Chondrocyte (in vitro differentiated cells): ENCODE measurements around the gene GJC2. TPM values are rescaled to one million over a fixed set of nuclear protein-coding genes. Genes with fewer than 3 reads are reported as not detected.

Source experiments
- DNase-seq: peaks from one replicate; pipeline ENCODE4 v3.0.0; 2021; ENCODE audit warnings: mixed read lengths, low spot score
- H3K27ac Mint-ChIP-seq: one replicate; pipeline ENCODE4 v1.8.0; 2021; ENCODE audit warnings: mild to moderate bottlenecking, moderate library complexity, mixed read lengths; ENCODE audit not compliant: unreplicated experiment
- H3K27me3 Mint-ChIP-seq: 2 replicates; pipeline ENCODE4 v1.8.0; 2021; ENCODE audit warnings: low read depth, mixed read lengths
- H3K36me3 Mint-ChIP-seq: 2 replicates; pipeline ENCODE4 v1.8.0; 2021; ENCODE audit warnings: low read depth, mixed read lengths
- H3K4me1 Mint-ChIP-seq: 2 replicates; pipeline ENCODE4 v1.8.0; 2021; ENCODE audit warnings: low read depth, mild to moderate bottlenecking, mixed read lengths
- H3K4me3 Mint-ChIP-seq: one replicate; pipeline ENCODE4 v1.8.0; 2021; ENCODE audit warnings: mild to moderate bottlenecking, moderate library complexity, mixed read lengths; ENCODE audit not compliant: unreplicated experiment
- H3K9me3 Mint-ChIP-seq: 2 replicates; pipeline ENCODE4 v1.8.0; 2021; ENCODE audit warnings: low read depth, mixed read lengths
- total RNA-seq: library from RNA; stranded (reverse); gene quantifications from 3 replicates; pipeline ENCODE4 v1.2.1, GENCODE V29; 2021
- TF ChIP-seq, protein P1 (sequence below): fragments of 200-600 bp; sonication (generic); IDR thresholded peaks from 2 replicates; pipeline ENCODE4 v1.5.0; 2021; ENCODE audit warnings: antibody characterized with exemption, mild to moderate bottlenecking, moderate library complexity

GJC2 gene
- total RNA-seq, 1 donor from 2014 or later = 2.0 TPM

DNA sequence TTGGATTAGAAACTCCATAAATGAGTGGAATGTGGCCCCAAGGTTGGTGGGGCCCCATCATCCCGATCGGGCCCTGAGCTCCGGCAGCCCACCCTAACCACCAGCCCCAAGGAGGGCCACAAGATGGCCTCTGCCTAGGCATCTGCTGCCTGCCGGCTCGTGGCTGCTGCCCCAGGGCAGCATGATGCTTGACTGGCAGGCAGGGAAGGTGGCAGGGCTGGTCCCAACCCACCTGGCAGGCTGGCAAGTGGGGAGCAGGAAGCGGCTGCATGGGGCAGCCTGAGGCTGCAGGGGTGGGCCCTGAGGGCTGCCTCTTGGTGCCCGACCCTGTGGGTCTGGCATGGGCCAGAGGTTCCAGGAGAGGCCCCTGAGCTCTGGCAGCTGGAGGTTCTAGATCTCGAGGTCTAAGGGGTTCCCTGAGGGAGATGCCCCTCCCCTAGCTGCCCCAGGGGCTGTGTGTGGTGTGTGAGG, 760 bp upstream of the GJC2 start:
- H3K4me1 Mint-ChIP-seq = peaks cover under 1% of the 10 kb centered on the region
- H3K36me3 Mint-ChIP-seq = no peaks in the 10 kb centered on the region
- H3K27ac Mint-ChIP-seq = no peak overlapping the region
- no peaks in the 10 kb centered on the region for H3K9me3 Mint-ChIP-seq
- DNase-seq = no peak
- TF ChIP-seq, protein P1, sequence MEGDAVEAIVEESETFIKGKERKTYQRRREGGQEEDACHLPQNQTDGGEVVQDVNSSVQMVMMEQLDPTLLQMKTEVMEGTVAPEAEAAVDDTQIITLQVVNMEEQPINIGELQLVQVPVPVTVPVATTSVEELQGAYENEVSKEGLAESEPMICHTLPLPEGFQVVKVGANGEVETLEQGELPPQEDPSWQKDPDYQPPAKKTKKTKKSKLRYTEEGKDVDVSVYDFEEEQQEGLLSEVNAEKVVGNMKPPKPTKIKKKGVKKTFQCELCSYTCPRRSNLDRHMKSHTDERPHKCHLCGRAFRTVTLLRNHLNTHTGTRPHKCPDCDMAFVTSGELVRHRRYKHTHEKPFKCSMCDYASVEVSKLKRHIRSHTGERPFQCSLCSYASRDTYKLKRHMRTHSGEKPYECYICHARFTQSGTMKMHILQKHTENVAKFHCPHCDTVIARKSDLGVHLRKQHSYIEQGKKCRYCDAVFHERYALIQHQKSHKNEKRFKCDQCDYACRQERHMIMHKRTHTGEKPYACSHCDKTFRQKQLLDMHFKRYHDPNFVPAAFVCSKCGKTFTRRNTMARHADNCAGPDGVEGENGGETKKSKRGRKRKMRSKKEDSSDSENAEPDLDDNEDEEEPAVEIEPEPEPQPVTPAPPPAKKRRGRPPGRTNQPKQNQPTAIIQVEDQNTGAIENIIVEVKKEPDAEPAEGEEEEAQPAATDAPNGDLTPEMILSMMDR = no peak
- no peaks in the 10 kb centered on the region for H3K27me3 Mint-ChIP-seq
- no peak overlapping the region for H3K4me3 Mint-ChIP-seq

DNA sequence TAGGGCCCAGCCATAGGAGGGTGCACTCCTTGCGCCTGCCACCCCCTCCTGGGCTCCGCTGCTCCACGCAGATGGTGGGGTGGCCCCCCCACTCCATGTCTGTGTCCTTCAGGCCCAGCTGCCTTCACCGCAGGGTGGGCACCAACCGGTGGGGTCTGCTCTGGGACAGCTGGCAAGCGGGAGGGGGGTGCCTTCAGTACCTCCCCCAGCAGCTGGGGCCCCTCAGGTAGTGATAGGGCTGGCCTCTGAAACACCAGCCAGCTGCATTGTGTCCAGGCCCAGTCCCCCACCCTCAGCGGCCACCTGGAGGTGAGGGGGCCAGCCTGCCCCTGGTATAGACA, 360 bp downstream of the GJC2 start:
- Mint-ChIP-seq H3K4me1 (no peaks in the 10 kb centered on the region), H3K9me3 (no peaks in the 10 kb centered on the region), H3K27ac (no peak overlapping the region), H3K4me3 (no peak overlapping the region), H3K27me3 (no peaks in the 10 kb centered on the region), H3K36me3 (no peaks in the 10 kb centered on the region)
- DNase-seq = peak; percentile 90
- TF ChIP-seq, protein P1 = no peak

DNA sequence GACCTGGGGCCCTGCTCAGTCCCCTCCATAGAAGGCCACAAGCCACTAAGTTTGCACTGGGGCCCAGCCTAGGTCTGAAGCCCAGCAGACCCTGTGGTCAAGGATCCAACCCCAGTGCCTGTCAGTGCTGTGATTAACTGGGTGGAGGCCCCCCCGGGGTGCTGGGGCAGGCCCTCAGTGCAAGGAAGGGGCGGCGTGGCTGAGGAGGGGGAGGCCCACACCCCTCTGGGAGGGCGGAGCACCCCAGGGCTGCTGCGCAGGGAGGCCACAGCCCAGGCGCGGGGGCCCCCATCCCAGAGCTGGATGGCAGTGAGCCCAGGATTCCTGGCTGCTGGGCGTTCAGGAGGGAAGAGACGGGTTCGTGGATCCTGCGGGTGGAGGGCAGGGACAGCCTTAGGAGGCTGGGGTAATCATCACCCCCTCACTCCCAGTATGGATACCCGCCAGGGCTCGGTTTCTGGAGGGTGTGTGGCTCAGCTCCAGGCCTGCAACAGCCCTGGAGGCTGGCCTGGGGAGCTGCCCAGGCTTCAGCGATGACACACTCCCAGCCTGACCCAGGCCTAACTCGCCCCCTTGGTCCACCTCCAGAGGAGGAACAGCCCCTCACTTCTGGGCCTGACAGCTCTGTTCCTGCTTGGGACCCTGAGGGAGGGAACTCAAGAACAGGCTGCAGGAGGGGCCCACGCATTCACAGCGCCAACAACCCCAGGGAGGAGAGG, 890 bp downstream of the GJC2 start:
- Mint-ChIP-seq H3K9me3 (no peaks in the 10 kb centered on the region), H3K36me3 (no peaks in the 10 kb centered on the region), H3K27me3 (no peaks in the 10 kb centered on the region), H3K4me1 (no peaks in the 10 kb centered on the region), H3K4me3 (no peak overlapping the region), H3K27ac (no peak overlapping the region)
- TF ChIP-seq, protein P1 = no peak
- no peak for DNase-seq

DNA sequence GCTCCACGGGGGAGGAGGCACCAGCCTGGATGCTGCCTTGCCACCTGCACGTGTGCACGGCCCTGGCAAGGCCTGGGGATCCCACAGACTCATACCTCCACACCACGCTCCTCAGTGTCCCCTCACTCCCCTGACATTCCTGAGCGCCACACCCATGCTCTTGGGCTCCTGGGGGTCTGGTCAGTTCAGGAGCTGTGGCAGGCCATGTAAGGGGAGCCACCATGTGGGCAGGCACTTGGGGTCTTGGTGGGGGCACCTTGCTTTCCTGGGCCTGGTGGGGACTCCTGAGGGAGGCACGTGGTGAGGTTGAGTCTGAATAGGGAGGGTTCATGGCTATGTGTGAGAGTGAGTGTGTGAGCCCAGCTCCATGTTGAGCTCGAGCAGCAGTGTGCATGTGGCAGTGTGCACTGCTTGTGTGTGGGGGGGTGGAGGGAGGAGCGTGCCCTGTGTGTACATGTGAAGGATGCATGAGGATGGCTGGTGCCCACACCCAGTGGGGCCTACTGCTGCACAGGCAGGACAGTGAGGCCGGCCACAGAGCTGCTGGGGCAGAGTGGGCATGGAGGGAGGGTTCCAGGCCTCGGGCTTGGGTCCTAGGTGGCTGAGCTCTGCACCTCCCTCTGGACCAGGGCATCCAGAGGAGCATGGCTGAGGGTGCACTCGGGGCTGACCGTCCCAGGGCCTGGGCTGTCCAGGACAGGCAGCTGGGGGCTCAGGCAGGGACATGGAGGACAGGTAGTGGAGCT, 1.6 kb downstream of the GJC2 start:
- Mint-ChIP-seq H3K9me3 (no peaks in the 10 kb centered on the region), H3K27ac (no peak overlapping the region), H3K27me3 (no peaks in the 10 kb centered on the region), H3K4me3 (no peak overlapping the region), H3K36me3 (no peaks in the 10 kb centered on the region), H3K4me1 (no peaks in the 10 kb centered on the region)
- no peak for DNase-seq
- TF ChIP-seq, protein P1 = no peak

DNA sequence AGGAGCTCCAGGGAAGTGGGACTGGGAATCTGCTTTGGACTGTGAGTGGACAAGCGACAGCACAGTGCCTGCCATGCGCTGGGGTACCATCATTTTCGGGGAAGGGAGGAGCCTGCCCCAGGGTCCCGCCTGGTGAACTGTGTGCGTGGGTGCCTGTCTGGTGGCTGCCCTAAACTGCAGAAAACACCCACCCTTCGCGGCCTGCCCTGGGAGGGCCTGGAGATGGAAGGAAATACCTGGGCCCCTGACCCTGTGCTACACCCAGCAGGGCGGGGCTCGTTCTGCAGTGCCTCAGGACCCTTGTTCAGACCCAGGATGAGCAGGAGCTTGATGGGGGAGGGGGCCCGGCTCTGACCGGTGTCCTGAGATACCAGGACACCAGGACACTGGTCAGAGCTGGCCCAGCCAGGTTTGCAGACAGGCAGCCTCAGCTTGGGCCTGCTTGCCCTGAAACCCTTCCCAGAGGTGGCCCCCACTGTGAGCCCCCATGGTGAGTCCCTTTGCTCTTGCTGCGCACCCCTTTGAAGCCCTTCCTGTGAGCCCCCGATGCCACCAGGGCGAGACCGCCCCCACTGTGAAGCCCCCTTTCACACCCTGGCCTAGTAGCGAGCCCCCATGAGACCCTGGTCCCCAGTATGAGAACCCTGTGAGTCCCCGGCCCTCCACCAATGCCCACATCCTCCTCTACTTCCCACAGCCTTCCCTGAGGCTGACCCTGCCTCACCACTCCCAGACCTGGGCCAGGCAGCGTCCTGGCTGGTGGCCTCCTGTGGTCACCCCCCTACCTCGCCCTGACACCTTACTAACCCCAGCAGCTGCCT, 2.6 kb downstream of the GJC2 start:
- DNase-seq = peak; percentile 91
- H3K9me3 Mint-ChIP-seq = no peaks in the 10 kb centered on the region
- no peak overlapping the region for H3K4me3 Mint-ChIP-seq
- TF ChIP-seq, protein P1 = no peak
- no peak overlapping the region for H3K27ac Mint-ChIP-seq
- H3K4me1 Mint-ChIP-seq = no peaks in the 10 kb centered on the region
- no peaks in the 10 kb centered on the region for H3K27me3 Mint-ChIP-seq
- H3K36me3 Mint-ChIP-seq = no peaks in the 10 kb centered on the region
